ENCODE data around the gene ATG14. TPM values are rescaled to one million over a fixed set of nuclear protein-coding genes. Genes with fewer than 3 reads are reported as not detected.

The ATG14 gene
- total and polyA plus RNA-seq, 2 of the 8 experiments (the other 6 are each of a cell fraction or from before 2014, with no cell fraction given), result 4.9 to 10.8 TPM

- Histone ChIP-seq H2BK5ac (ENCODE audit: low read depth, low read length) (no peak overlapping the region), H2BK15ac (ENCODE audit: low read length) (no peak overlapping the region), H3K14ac (ENCODE audit: insufficient read length) (no peak overlapping the region), H3K4me3 (ENCODE audit: extremely low read depth in 1 of 4, insufficient read depth in 2 of 4, low read depth in 3 of 4, low read length in 4 of 4) (no peak overlapping the region), H3K79me2 (ENCODE audit: control insufficient read depth in 1 of 2, insufficient read depth in 2 of 2, low read length in 2 of 2) (no peaks in the 10 kb centered on the region), H3K4ac (replicated peaks; ENCODE audit: insufficient read length, low read depth, low read length) (no peak overlapping the region), H3K56ac (replicated peaks; ENCODE audit: insufficient read length, low read depth, low read length) (no peak overlapping the region), H3K9ac (replicated peaks in 1 of 4; ENCODE audit: extremely low read depth in 1 of 4, low read depth in 3 of 4, low read length in 3 of 4) (no peak overlapping the region), H2AK5ac (ENCODE audit: low read depth, low read length) (no peak overlapping the region), H2AFZ (ENCODE audit: low read length) (no peak overlapping the region), H4K5ac (ENCODE audit: insufficient read length, low read depth, low read length) (no peak overlapping the region), H3K4me1 (replicated peaks in 1 of 4; ENCODE audit: control insufficient read depth in 3 of 4, insufficient read depth in 4 of 4, low read length in 3 of 4) (peaks cover 0 to 7% (median 2%) of the 10 kb centered on the region in 4 experiments; a peak in 3 of 7 replicates), H3K36me3 (ENCODE audit: control insufficient read depth in 2 of 4, insufficient read depth in 4 of 4, low read length in 3 of 4) (no peaks in the 10 kb centered on the region), H4K91ac (replicated peaks; ENCODE audit: insufficient read length, low read length) (no peak overlapping the region), H3K9me3 (ENCODE audit: insufficient read depth in 2 of 2, low read depth in 1 of 2, low read length in 1 of 2) (no peaks in the 10 kb centered on the region), H4K8ac (ENCODE audit: extremely low read depth, insufficient read depth, low read length) (no peak overlapping the region), H4K20me1 (replicated peaks in 1 of 2; ENCODE audit: control insufficient read depth in 1 of 2, insufficient read depth in 2 of 2, low read length in 2 of 2) (no peaks in the 10 kb centered on the region), H3K27me3 (replicated peaks in 1 of 4; ENCODE audit: control insufficient read depth in 3 of 4, extremely low read depth in 1 of 4, insufficient read depth in 3 of 4, low read length in 3 of 4) (no peaks in the 10 kb centered on the region), H3K4me2 (ENCODE audit: insufficient read depth in 1 of 2, low read depth in 2 of 2, low read length in 2 of 2) (no peak overlapping the region), H3K23ac (ENCODE audit: insufficient read length) (no peak overlapping the region), H3K18ac (ENCODE audit: extremely low read depth, low read length) (no peak overlapping the region), H2BK20ac (ENCODE audit: low read length) (no peak overlapping the region), H2BK120ac (replicated peaks; ENCODE audit: low read depth, low read length) (no peak overlapping the region), H2BK12ac (ENCODE audit: low read depth, low read length) (no peak overlapping the region), H3K79me1 (ENCODE audit: low read depth, low read length) (no peaks in the 10 kb centered on the region), H3K27ac (ENCODE audit: low read depth, low read length) (no peak overlapping the region), H3K23me2 (ENCODE audit: low read depth, low read length) (no peaks in the 10 kb centered on the region)
- DNase-seq (ENCODE audit: low read depth in 1 of 2, low spot score in 2 of 2), result peak in 1 of 2 experiments; percentile 6
- POLR2A ChIA-PET (ENCODE audit: partially characterized antibody), result no interaction called here
- FAIRE-seq, result no peak
- CTCF ChIA-PET (ENCODE audit: partially characterized antibody), result interaction anchor here (1.3 to 1.6 kb wide), 2 partner anchors 9 to 11 kb away, joined by 3 read pairs; no protein-coding TSS in a partner anchor
- WGBS, 2 experiments (ENCODE audit: extremely low coverage in 1 of 2, insufficient coverage in 1 of 2, insufficient read length in 1 of 2, insufficient replicate concordance in 2 of 2, low coverage in 1 of 2, low lambda C conversion rate in 2 of 2, missing lambda C conversion rate in 1 of 2), result 85% methylated on average over 4 of the region's 4 CpGs; no CpG with 5 or more reads in 1 of the 2 experiments
- TF ChIP-seq ZNF274 (IDR thresholded peaks at IDR 0.05; ENCODE audit: borderline replicate concordance, extremely low read depth, low read length), result no peak
- no peak for TF ChIP-seq MAX (IDR thresholded peaks at IDR 0.05)
- TF ChIP-seq MAFK (IDR thresholded peaks at IDR 0.05; ENCODE audit: low read depth, low read length), result no peak
- no peak for TF ChIP-seq CTCF (IDR thresholded peaks at IDR 0.05; ENCODE audit: control extremely low read depth in 1 of 3, insufficient read depth in 1 of 3, low read depth in 1 of 3, low read length in 3 of 3)
- TF ChIP-seq BRCA1 (IDR thresholded peaks at IDR 0.05; ENCODE audit: low read depth, low read length), result no peak
- no peak for TF ChIP-seq EGR1 (IDR thresholded peaks at IDR 0.05; ENCODE audit: borderline replicate concordance, low read depth, low read length)
- TF ChIP-seq SIRT6 (IDR thresholded peaks at IDR 0.05; ENCODE audit: low read length), result no peak
- no peak for TF ChIP-seq KDM4A (IDR thresholded peaks at IDR 0.05; ENCODE audit: low read depth, low read length, severe bottlenecking)
- no peak for TF ChIP-seq SIX5 (IDR thresholded peaks at IDR 0.05; ENCODE audit: low read depth, low read length)
- no peak for TF ChIP-seq POLR2AphosphoS5 (IDR thresholded peaks at IDR 0.05; ENCODE audit: low read depth, low read length)
- no peak for TF ChIP-seq RNF2 (IDR thresholded peaks at IDR 0.05; ENCODE audit: borderline replicate concordance, low read depth, low read length, missing control alignments, poor library complexity, severe bottlenecking)
- no peak for TF ChIP-seq GTF2F1 (IDR thresholded peaks at IDR 0.05; ENCODE audit: borderline replicate concordance, low read depth, low read length)
Measured at GRCh38 chr14:55451398-55451797, 39.8 kb upstream of the ATG14 start.

All from H1 (cell line).